HG03520 (cell line): ENCODE measurements around the gene CD99L2.
"Not testable (repeated sequence)": the region's sequence is repeated elsewhere in the genome, so short reads cannot be mapped to it uniquely, and the experiment has no call there.

Experiments
- ATAC-seq: cut with Tn5 transposase; IDR thresholded peaks from one replicate; pipeline ENCODE4 v1.9.1; 2021; ENCODE audit warnings: mild to moderate bottlenecking, moderate library complexity; ENCODE audit not compliant: unreplicated experiment

Gene CD99L2

GRCh38 chrX:150897421-150898320, 797 bp downstream of the CD99L2 start:
- ATAC-seq, result no peak

GRCh38 chrX:150896632-150897031, 1.8 kb downstream of the CD99L2 start:
- ATAC-seq, result no peak

- ATAC-seq, result no peak
Measured at GRCh38 chrX:150893936-150894335, 4.5 kb downstream of the CD99L2 start.

DNA sequence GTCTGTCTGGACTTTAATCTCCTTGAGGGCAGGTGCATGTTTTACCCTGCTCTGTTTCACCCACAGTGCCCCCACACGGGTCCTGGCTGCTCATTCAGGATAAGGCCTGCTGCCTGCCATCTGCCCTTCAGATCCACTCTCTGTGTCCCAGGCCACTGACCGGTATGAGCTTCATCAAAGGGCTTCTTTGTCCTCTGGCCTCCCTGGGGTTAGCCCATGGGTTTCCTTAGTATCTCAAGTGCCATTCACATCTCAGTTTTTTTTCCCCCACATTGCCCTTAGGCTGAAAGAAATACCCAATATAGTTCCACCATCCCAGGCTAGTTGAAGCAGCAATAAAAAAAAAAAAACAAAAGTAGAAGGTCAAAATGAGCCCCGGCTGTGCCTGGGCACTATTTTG, 9.3 kb downstream of the CD99L2 start:
- ATAC-seq, result no peak

- ATAC-seq, result no peak
Measured at GRCh38 chrX:150887906-150888465, 10.5 kb downstream of the CD99L2 start.

GRCh38 chrX:150887268-150887667, 11.2 kb downstream of the CD99L2 start:
- ATAC-seq, result not testable (repeated sequence)

- ATAC-seq, result no peak
Measured at GRCh38 chrX:150886381-150886780, 12.1 kb downstream of the CD99L2 start.

DNA sequence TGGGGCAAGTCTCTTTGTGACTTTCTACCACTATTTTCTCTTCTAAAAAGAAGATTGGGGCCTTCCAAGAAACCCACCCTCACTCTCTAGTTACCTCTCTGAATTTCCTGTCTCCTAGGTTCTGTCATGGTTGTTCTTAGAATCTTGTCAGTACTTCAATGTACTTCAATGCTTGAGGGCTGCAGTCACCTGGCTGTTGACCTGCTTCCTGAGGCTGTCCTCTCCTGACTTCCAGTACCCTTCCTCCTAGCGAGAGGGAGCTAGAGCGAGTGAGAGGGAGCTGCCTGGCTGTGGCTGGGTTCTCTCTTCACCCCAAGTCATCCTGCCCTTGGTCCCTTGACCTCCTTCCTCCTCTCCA, 17.7 kb downstream of the CD99L2 start:
- peak; percentile 14 for ATAC-seq

GRCh38 chrX:150879855-150880807, 18.3 kb downstream of the CD99L2 start:
- ATAC-seq, result peak; percentile 78

DNA sequence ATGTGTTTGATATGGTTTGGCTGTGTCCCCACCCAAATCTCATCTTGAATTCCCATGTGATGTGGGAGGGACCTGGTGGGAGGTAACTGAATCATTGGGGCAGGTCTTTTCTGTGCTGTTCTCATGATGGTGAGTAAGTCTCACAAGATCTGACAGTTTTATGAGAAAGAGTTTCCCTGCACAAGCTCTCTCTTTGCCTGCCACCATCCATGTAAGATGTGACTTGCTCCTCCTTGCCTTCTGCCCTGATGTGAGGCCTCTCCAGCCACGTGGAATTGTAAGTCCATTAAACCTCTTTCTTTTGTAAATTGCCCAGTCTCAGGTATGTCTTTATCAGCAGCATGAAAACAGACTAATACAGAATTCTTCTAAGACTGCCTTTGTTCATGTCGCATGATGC, 22.8 kb downstream of the CD99L2 start:
- ATAC-seq, result not testable (repeated sequence)

- no peak for ATAC-seq
Measured at GRCh38 chrX:150874448-150874847, 24.0 kb downstream of the CD99L2 start.

DNA sequence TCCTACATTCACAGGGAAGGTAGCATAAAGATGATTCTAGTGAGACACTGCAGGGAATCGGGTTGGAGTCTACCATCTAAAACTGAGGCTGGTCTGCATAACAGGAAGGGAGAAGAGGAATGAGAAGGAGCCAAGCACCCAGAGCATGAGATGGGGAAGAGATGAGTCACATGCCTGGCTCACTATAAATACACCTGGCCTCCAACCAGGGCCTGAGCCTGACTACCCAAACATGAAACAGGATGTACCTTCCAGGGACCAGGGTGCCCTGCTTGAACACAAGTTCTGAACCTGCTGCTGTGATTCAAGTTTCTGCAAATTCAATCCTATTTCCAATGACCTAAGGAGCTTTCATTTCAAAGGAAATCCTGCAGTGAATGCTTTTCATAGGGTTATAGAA, 24.9 kb downstream of the CD99L2 start:
- ATAC-seq, result no peak

GRCh38 chrX:150872773-150873336, 25.6 kb downstream of the CD99L2 start:
- no peak for ATAC-seq

DNA sequence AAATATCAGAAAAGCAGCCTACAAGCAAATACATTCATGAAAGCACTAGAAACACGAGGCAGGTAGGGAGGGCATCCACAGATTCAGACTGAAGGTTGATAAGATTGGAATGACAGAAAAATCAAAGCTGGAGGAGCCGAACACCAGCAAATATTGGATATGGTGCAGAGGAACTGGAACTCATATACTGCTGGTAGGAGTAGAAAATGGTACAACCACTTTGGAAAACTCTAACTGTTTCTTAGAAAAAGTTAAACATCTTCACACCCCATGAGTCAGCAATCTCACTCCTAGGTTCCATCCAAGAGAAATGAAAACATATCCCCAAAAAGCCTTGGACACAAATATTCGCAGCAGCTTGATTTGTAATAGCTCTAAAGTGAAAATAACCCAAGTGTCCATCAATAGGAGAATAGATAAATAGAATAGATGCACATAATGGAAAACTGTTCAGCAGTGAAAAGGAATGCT, 27.1 kb downstream of the CD99L2 start:
- no peak for ATAC-seq

DNA sequence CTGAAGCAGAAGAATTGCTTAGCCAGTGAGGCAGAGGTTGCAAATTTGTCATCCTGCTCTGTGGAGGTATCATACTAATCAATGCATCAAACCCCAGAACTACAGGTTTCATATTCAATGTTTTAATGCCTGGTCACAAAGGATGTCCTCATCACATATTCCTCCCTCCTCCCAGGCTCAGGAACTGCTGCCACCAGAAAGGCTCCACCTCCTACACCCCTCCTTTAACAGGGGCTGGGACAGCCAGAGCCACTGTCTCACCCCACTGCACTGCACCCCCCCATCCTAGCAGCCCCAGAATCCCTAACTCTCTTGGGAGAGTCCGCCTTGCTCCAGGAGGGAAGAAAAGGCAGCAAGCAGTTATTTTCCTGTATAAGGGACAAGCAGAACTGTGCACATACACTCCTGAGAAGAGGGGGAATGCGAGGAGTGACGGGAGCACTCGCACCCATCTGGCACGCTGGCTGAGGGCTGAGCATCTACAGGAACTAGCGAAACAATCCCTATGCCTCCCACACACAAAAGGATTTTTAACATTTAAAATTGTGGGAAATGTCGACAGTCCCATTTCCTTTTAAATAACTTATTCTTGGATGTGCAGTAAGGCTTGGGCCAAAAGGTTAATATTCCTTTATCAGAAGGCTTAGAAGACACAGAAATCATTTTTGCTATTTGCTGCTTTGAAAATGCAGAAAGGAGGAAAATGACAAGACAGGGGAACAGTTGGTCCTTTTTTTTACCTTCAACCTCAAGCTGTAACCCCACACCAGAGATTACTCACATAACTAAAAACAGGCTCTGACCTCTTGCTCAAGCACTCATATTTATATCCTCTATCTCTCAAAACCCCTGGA, 27.8 kb downstream of the CD99L2 start:
- no peak for ATAC-seq

DNA sequence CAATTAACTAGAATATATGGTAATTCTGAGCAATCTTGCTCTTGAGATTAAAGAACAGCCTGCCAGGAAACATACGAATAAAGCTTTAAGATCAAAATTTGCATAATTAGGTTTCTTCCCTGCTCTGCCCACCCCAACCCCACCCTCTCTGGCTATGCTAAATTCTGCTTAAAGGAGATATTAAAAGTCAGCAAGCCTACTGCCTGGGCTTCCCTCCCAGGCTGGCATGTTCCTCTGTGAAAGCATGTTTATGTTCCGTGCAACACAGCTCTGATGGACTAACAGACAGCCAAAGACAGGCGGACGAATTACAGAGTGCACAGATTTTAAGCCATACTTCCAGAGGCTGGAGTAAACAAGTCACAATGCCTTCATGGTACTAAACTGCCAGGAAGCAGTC, 28.4 kb downstream of the CD99L2 start:
- no peak for ATAC-seq

GRCh38 chrX:150869450-150869849, 29.0 kb downstream of the CD99L2 start:
- no peak for ATAC-seq

GRCh38 chrX:150868625-150869024, 29.8 kb downstream of the CD99L2 start:
- no peak for ATAC-seq

DNA sequence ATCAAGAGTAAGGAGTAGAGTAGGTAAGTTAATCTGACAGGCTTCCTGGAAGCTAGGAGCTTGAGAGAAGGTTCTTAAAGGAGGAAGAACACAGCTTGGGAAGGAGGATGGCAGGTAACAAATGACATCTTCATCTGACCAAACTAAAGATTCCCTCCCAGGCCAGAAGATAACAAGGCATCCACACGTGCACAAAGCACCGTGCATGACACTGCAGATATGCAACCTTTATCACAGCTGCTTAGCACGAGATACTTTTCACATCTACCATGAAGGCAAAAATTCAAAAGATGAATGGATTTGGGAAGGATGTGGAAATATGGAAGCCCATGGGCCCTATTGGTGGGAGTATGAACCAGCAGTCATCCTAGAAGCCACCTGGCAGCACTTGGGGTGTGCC, 34.3 kb downstream of the CD99L2 start:
- no peak for ATAC-seq

DNA sequence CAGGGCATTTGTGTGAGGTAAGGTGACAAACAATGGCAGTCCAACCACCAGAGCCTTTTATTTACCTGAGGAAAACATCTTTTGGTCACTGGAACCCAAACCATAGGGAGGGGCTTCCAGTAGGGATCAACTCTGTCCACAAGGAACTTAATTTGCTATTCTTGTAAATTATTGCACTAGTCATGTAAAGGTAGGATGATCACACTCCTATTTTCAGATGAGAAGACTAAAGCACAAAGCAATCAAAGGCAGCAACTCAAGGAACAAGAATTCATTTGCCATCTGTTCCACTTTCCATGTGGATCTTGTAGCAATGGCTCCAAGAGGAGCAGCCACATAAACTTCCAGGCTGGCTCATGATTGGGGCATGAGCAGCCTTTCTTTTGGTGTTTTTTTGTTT, 35.3 kb downstream of the CD99L2 start:
- no peak for ATAC-seq
